Stimulated activated CD8-positive, alpha-beta memory T cell treated with anti-CD3 and anti-CD28 coated beads, Interleukin-7, amount 100 ng/mL, for 4 hours (primary cell): ENCODE data around the gene LAT.

Source experiments
- DNase-seq, 2 donors: peaks; one replicate each; pipeline ENCODE4 v3.0.0-alpha.2; 2020; ENCODE audit warnings: low read depth in 2 of 2

LAT gene

DNA sequence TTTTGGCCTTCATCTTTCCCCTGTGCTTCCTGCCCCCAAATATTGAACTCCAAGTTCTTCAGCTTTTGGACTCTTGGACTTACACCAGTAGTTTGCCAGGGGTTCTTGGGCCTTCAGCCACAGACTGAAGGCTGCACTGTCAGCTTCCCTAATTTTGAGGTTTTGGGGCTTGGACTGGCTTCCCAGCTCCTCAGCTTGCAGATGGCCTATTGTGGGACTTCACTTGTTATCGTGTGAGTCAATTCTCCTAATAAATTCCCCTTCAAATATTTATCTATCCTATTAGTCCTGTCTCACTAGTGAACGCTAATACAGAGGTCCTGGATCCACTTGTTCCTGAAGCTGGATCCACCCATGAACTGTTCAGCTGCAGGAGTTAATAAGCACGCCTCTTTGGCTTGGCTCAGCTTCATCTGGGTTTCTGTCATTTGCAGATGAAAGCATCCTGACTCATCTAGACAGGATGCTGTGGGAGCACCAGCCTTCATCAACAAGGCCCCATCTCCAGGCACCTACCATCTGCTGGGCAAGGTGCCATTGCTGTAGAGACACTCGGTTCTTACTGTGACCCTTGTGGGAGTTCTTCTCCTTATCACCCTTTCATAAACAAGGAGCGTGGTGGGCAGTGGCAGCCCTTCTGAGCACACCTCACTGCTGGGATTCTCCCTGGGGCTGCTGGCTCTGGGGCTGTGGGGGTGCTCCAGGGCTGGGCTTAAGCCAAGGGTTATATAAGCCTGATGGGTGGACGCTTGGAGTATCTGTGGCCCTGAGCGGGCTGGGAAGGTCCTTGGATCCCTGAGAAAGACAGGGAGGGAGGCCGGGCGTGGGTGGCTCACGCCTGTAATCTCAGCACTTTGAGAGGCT, 23.1 kb downstream of the LAT start:
- peak; percentile 57 to 63 for DNase-seq

DNA sequence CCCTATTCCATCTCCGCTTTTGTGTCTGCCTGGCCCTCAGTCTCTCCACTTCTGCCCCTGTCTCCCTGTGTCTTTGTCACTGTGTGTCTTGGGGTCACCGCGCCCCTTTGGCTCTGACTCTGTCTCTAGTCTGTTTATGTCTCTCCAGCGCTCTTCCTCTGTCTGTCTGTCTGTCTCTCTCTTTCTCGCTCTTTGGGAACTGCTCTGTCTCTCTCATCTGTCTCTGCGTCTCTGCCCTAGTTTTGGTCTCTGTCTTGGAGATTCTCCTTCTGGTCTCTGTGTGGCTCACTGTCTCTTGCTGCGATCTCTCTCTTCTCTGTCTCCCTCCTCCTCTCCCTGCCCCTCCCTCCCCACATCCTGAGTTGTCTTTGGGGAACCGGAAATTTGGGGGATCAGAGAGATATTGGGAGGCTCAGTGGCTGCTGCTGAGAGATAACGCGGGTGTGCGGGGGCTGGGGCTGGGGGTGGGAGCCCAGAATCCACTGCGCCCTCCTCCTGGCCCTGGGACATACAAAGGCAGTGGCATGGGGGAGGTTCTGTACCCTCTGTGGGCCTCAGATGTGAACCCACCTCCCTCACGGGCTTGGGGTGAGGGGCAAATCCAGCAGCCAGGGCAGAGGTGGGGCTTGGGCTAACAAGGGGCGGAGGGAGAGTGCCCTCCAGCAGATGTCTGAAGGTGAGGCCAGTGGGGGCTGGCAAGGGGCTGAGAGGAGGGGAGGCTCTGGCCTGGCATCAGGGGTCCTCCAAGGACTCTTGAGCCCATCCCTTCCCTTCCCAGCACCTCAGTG, 24.4 kb downstream of the LAT start:
- DNase-seq = no peak

DNA sequence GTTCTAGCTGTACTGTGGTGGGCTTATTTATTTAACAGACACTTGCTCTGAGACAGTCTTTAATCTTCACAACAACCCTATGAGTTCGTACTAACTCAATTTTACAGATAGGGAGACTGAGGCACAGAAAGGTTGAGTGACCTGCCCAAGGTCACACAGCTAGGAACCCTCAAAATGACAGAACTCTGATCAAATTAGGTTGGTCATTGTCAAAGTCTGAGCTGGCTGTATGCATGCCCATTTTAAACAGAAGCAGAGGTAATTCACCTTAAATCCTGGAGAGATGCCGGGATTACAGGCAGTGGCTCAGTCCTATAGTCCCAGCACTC, 24.9 kb downstream of the LAT start:
- DNase-seq = no peak

DNA sequence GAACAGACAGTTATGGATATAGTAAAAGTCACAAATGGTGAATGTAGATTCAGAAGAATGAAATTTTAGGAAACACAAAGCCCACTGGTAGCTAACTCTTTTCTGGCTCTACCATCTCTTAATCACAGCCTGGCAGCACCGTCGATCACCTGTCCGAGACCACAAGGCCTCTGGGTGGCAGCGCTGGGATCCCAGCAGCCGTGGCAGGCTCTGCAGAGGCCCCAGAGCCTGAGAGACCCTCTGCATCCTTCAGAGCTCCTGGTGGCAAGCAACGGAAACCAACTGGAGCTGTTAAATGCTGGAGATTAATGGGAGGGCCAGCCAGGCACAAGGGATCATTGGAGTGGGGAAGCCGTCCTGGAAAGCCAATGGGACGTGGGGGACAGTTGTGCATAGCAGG, 26.3 kb downstream of the LAT start:
- no peak for DNase-seq

DNA sequence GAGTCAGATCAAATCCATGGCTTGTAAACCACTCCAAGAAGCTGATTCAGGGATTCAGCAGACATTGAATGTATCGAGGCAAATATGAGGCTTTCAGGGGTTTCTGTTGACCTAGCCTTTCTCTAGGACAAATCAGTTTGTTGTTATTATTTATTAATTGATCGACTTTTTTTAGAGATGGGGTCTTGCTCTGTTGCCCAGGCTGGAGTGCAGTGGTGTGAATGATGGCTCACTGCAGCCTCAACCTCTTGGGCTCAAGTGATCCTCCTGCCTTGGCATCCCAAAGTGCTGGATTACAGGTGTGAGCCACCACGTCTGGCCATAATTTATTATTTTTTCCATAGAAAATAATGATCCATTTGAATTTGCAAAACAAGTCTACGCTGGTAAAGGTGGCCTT, 27.0 kb downstream of the LAT start:
- DNase-seq = no peak

DNA sequence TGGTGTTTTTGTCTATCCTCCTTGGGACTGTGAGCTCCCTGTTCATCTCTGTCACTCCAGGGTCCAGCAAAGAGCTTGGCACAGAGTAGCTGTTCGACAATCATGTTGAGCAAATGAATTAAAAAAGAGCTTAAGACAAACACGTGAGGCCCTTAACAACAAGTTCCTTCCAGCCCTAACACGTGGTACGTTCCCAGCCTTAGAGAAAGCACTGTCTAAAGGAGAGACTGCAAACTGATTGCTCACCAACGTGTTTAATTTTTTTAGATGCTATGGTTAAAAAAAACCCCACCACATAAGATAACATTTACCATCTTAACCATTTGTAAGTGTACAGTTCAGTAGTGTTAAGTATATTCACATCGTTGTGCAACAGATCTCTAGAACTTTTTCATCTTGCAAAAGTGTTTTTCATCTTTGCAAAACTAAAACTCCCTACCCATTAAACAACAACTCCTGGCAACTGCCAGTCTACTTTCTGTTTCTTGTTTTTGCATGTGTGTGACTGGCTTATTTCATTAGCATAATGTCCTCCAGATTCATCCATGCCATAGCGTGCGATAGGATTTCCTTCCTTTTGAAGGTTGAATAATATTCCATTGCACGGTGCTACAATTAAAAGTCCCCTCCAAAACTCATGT, 28.2 kb downstream of the LAT start:
- DNase-seq = no peak

DNA sequence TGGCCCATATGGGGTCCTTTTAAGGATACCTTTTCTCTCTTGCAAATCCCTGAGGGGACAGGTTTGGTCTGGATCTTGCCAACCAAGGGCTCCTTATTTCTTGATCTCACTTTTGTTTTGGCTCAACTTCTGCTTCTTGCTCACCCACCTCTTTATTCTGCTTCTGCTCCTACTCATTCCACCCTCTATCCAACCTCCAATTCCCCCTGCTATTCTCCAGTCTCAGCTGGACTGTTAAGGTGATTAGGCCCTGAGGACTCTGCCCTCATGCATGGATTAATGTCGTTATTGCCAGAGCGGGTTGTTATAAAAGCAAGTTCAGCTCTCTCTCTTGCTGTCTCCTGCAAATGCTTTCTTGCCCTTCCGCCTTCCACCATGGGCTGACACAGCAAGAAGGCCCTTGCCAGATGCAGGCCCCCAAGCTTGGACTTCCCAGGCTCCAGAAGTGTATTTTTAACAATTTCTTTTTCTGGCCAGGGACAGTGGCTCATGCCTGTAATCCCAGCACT, 29.8 kb downstream of the LAT start:
- DNase-seq = no peak

DNA sequence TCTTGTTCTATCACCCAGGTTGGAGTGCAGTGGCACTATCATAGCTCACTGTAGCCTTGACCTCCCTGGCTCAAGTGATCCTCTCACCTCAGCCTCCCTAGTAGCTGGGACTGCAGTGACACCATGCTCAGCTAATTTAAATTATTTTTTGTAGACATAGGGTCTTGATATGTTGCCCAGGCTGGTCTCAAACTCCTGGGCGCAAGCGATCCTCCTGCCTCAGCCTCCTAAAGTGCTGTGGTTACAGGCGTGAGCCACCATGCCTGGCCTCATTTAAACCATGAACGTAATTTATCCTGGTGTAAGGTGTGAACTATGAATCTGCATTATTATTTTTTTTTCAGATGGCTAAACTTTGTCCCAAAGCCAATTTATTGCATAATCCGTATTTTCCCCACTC, 37.3 kb downstream of the LAT start:
- no peak for DNase-seq

DNA sequence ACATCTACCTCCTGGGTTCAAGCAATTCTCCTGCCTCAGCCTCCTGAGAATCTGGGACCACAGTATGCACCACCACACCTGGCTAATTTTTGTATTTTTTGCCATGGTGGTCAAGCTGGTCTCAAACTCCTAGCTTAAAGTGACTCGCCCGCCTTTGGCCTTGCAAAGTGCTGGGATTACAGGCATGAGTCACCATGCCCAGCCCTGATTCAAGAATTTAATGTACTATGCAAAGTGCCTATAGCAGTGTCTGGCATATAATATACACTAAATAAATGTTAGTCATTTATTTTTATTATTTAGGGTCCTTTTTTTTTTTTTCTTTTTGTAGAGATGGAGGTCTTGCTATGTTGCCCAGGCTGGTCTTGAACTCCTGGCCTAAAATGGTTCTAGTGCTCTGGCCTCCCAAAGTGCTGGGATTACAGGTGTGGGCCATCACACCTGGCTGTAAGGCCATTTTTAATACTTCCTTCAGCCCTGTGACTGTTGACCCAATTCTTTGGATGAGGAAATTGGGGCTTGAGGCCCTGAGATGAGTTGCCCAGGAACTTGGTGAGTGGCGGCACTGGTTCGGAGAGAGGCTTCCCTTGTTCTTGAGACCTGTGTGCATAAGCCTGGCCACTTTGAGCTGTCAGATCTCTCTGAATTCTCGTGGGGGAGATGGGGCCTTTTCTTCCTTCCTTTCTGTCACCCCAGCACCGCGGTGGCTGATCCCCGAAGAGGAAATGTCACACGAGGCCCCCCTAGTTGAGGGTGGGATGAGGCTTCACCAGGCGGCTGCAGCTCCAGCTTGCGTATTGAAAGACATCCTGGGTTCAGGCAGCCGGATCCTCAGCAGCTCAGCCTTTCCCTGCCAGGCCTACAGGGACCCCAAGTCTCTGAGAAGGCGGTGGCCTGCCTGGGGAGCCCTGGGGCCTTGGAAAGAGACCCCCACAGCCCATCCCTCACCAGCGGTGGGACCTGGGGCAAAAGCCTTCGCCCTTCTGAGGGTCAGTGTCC, 38.7 kb downstream of the LAT start:
- DNase-seq = no peak

DNA sequence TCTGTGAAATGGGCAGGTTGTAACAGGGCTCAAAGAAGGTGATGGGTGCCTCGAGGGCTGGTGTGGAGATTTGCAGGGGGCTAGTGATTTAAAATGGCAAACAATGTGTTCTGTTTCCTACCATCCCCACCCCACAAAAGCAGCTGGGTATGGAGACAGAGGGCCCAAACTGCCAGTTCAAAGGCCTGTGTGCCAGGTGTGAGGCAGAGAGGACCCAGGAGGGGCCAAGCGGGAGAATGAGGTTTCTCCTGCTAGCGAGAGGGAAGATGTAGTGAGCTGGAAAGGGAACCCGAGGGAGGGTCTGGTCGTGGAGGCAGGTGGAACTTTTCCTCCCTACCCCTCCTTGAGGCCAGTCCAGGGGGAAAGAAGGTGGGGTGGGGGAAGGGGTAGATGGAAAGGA, 39.4 kb downstream of the LAT start:
- DNase-seq = no peak

DNA sequence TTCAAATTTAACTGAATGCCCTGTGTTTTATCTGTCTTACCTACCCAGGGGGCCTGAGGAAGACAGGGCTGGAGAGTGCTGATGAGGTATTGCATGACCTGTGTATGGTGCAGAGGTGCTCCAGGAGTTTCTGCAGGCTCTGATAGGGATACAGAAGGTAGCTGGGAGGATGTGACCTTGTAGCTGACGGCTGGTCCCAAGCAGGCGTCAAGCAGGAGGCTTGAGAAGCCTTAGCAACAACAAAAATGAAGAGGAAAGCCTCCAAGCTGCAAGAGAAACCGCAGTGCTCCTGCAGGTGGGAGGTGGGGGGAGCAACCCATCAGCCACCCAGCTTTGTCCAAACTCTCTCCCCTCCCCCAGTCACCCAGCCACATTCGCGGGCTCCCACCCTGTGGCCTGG, 40.4 kb downstream of the LAT start:
- no peak for DNase-seq

DNA sequence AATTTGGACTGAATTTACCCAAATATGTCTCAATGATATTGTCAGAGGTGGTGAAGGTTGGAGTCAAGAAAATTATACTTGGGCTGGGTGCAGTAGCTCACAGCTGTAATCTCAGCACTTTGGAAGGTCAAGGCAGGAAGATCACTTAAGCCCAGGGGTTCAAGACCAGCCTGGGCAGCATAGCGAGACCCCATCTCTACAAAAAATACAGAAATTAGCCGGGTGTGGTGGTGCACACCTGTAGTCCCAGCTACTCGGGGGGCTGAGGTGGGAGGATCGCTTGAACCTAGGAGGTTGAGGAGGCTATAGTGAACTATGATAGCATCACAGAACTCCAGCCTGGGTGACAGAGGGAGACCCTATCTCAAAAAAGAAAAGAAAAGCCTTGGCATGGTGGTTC, 40.9 kb downstream of the LAT start:
- no peak for DNase-seq

DNA sequence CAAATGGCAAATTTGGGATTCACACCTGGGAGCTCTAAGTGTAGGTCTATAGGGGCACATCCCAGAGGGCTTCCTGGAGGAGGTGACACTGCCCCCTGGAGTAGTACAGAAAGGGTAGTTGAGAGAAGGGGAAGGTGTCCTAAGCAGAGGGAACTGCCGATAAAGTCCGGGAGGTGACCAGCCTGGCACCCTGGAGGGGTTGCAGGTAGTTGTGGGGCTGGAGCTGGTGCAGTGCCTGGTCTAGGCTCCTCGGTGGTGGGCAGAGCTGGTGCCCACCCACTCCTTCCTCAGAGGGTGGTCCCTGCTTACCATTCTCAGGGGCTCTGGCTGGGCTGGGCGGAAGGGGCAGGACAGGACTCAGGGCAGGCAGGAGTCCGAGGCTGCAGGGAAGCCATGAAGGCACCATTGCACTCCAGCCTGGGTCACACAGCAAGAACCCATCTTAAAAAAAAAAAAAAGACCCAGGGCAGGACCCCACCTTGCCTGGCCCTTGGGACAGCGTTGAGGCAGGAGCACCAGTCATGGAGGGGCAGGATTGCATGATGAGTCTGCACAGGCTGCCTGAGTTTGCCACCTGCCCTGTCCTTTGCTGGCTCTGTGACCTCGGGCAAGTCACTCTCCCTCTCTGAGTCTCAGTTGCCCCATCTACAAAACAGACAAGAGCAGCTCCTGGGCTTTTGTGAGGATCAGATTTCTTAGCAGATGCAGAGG, 43.8 kb downstream of the LAT start:
- DNase-seq = no peak

DNA sequence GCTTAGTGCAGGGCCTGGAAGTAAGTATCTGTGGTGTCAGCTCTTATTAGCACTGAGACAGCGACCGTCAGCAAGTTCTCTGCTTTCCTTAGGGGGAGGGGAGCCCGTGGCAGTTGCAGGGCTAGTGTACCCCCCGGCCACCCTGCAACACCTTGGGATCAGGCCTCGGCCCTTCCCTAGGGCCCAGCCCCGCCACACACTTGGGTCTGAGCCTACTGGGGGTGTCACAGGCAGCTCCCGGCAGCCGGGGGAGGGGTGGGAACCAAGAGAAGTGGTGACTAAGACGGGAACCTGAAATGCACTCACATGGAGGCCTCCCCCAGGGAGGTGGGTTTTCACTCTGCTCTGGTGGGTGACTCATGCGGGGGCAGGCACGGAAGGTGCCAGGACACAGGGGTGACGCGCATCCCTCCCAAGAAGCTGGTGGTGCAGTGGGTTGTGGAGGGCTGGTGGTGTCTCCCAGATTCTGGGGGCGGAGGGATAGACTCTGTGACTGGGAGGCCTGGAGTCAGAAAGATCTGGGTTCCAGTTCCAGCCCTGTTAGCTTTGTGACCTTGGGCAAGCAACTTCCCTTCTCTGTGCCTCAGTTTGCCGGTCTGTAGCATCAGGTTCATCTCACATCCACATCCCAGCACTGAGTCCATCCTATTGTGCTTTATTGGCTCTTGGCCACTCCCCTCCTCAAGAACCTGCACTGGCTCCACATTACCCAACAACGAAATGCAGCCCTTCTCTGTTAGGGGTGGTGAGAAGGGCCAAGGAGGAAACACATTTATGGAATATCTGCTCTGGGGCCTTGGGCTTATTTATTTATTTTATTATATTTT, 44.5 kb downstream of the LAT start:
- peak; percentile 89 to 90 for DNase-seq

DNA sequence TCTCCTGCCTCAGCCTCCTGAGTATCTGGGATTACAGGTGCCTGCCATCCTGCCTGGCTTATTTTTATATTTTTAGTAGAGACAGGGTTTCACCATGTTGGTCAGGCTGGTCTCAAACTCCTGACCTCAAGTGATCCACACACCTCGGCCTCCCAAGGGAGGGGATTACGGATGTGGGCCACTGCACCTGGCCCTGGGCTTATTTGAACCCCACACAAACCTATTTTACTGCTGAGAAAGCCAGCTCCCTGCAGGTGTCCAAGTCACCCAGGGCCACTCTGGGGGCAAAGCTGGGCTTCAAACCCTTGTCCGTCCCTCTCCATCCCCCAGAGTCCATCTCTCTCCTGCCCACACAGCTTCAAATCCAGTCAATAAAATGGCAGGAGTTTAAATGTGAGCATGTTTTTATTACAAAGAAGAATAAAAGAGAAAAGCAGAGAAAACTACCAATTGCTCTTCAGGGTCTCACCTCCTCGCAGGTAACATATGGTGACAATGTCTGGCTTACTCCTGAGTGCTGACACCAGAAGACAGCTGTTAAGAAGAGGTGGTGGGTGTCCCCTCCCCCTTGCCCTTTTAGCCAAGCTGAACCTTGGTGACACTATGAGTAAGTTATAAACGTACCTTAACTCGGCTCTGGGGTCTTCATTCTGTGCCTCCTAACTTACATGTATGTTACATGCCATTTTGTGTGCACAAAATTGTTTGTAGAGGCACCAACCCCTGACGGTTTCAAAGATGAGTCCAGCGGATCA, 45.4 kb downstream of the LAT start:
- no peak for DNase-seq
